Neural progenitor cell (in vitro differentiated cells): ENCODE data around the gene ALS2CL. TPM values are rescaled to one million over a fixed set of nuclear protein-coding genes. Genes with fewer than 3 reads are reported as not detected.

Experiments used
- DNase-seq: peaks from one replicate; pipeline ENCODE4 v3.0.0-alpha.2; 2016; ENCODE audit warnings: low spot score
- H2AFZ ChIP-seq: fragments of 200-600 bp; sonication (generic); replicated peaks from 2 replicates; pipeline ENCODE4 v1.6.1; 2016; ENCODE audit warnings: antibody characterized with exemption
- H3F3A ChIP-seq: fragments of 200-600 bp; sonication (generic); 2 replicates; pipeline ENCODE4 v1.6.1; 2016; ENCODE audit warnings: antibody characterized with exemption, low read depth
- H3K27ac ChIP-seq: fragments of 200-600 bp; sonication (generic); 2 replicates; pipeline ENCODE4 v1.5.1; 2016; ENCODE audit warnings: mild to moderate bottlenecking
- H3K27me3 ChIP-seq: fragments of 200-600 bp; sonication (generic); 2 replicates; pipeline ENCODE4 v1.6.1; 2016; ENCODE audit warnings: mild to moderate bottlenecking, moderate library complexity
- H3K36me3 ChIP-seq: fragments of 200-600 bp; sonication (generic); 2 replicates; pipeline ENCODE4 v1.5.1; 2016
- H3K4me1 ChIP-seq: fragments of 200-600 bp; sonication (generic); 2 replicates; pipeline ENCODE4 v1.6.1; 2016; ENCODE audit warnings: mixed run types
- H3K4me2 ChIP-seq: fragments of 200-600 bp; sonication (generic); 2 replicates; pipeline ENCODE4 v1.6.1; 2016
- H3K4me3 ChIP-seq: fragments of 200-600 bp; sonication (generic); 2 replicates; pipeline ENCODE4 v1.5.1; 2016
- H3K79me2 ChIP-seq: fragments of 200-600 bp; sonication (generic); 2 replicates; pipeline ENCODE4 v1.6.1; 2016; ENCODE audit warnings: low read depth
- H3K9ac ChIP-seq: fragments of 200-600 bp; sonication (generic); 2 replicates; pipeline ENCODE4 v1.6.1; 2016
- H3K9me3 ChIP-seq: fragments of 200-600 bp; sonication (generic); 2 replicates; pipeline ENCODE4 v1.5.1; 2016; ENCODE audit warnings: low read depth
- H4K20me1 ChIP-seq: fragments of 200-600 bp; sonication (generic); 2 replicates; pipeline ENCODE4 v1.6.1; 2016; ENCODE audit warnings: low read depth
- H3K27ac Mint-ChIP-seq: 3 replicates; pipeline ENCODE4 v1.8.0; 2021; ENCODE audit warnings: mixed read lengths
- H3K27me3 Mint-ChIP-seq: 2 replicates; pipeline ENCODE4 v1.8.0; 2022; ENCODE audit warnings: low read depth, mild to moderate bottlenecking, inconsistent platforms, moderate library complexity, mixed read lengths; ENCODE audit not compliant: insufficient read depth
- H3K36me3 Mint-ChIP-seq: 3 replicates; pipeline ENCODE4 v1.8.0; 2021; ENCODE audit warnings: mixed read lengths
- H3K4me1 Mint-ChIP-seq: 3 replicates; pipeline ENCODE4 v1.8.0; 2021; ENCODE audit warnings: mixed read lengths
- H3K4me3 Mint-ChIP-seq: 3 replicates; pipeline ENCODE4 v1.8.0; 2021; ENCODE audit warnings: mild to moderate bottlenecking, moderate library complexity, mixed read lengths
- H3K9me3 Mint-ChIP-seq: 3 replicates; pipeline ENCODE4 v1.8.0; 2020; ENCODE audit warnings: mixed read lengths
- EZH2 ChIP-seq: fragments of 200-600 bp; sonication (generic); IDR thresholded peaks from 2 replicates; pipeline ENCODE4 v1.6.1; 2017; ENCODE audit warnings: antibody characterized with exemption, mild to moderate bottlenecking, moderate library complexity
- EZH2phosphoT487 ChIP-seq: fragments of 200-600 bp; sonication (generic); IDR thresholded peaks from 2 replicates; pipeline ENCODE4 v1.6.1; 2017; ENCODE audit warnings: antibody characterized with exemption
- total RNA-seq: library from RNA; depleted of rRNA; stranded (reverse); fragments of >200 nt; gene quantifications from 2 replicates; pipeline ENCODE4 v1.2.3, GENCODE V29; 2015; ENCODE audit warnings: low replicate concordance
- TF ChIP-seq, protein P1 (sequence below): fragments of 200-600 bp; sonication (generic); IDR thresholded peaks from 2 replicates; pipeline ENCODE4 v1.5.1; 2017; ENCODE audit warnings: antibody characterized with exemption, mild to moderate bottlenecking

The ALS2CL gene
- total RNA-seq, 1 donor from 2014 or later, result 1.3 TPM

DNA sequence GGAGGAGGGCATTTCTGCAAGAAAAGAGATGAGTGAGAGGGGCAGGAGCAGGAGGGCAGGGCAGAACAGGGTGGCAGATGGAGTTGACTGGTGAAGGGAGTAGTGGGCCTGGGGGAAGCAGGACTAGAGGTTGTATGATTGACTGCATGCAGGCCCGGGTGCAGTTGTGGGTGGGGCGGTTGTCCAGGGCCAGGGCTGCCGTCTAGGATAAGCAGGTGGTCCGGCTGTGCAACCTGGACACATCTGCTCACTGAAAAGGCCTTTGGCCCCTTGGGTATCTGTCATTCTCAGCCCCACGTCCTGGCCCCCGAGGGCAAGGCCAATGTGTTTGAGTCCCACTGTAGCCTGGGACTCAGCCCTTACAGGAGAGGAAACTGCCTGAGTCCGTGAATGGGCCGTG lies 25.4 kb downstream of the ALS2CL start:
- Mint-ChIP-seq H3K4me1 (peaks cover 7% of the 10 kb centered on the region), H3K4me3 (no peak overlapping the region), H3K36me3 (no peaks in the 10 kb centered on the region), H3K27me3 (peaks cover 9% of the 10 kb centered on the region), H3K9me3 (no peaks in the 10 kb centered on the region), H3K27ac (peak overlapping the region; percentile 31)
- Histone ChIP-seq H2AFZ (no peak overlapping the region), H3K9ac (no peak overlapping the region), H3K36me3 (no peaks in the 10 kb centered on the region), H3K27me3 (no peaks in the 10 kb centered on the region), H3K9me3 (no peaks in the 10 kb centered on the region), H3K4me3 (no peak overlapping the region), H3K4me2 (no peak overlapping the region), H3K4me1 (peaks cover 7% of the 10 kb centered on the region), H3F3A (no peaks in the 10 kb centered on the region), H3K79me2 (no peaks in the 10 kb centered on the region), H4K20me1 (no peaks in the 10 kb centered on the region), H3K27ac (no peak overlapping the region)
- DNase-seq, result no peak
- TF ChIP-seq EZH2phosphoT487 (no peak), EZH2 (no peak)
- TF ChIP-seq, protein P1, sequence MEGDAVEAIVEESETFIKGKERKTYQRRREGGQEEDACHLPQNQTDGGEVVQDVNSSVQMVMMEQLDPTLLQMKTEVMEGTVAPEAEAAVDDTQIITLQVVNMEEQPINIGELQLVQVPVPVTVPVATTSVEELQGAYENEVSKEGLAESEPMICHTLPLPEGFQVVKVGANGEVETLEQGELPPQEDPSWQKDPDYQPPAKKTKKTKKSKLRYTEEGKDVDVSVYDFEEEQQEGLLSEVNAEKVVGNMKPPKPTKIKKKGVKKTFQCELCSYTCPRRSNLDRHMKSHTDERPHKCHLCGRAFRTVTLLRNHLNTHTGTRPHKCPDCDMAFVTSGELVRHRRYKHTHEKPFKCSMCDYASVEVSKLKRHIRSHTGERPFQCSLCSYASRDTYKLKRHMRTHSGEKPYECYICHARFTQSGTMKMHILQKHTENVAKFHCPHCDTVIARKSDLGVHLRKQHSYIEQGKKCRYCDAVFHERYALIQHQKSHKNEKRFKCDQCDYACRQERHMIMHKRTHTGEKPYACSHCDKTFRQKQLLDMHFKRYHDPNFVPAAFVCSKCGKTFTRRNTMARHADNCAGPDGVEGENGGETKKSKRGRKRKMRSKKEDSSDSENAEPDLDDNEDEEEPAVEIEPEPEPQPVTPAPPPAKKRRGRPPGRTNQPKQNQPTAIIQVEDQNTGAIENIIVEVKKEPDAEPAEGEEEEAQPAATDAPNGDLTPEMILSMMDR, result no peak

DNA sequence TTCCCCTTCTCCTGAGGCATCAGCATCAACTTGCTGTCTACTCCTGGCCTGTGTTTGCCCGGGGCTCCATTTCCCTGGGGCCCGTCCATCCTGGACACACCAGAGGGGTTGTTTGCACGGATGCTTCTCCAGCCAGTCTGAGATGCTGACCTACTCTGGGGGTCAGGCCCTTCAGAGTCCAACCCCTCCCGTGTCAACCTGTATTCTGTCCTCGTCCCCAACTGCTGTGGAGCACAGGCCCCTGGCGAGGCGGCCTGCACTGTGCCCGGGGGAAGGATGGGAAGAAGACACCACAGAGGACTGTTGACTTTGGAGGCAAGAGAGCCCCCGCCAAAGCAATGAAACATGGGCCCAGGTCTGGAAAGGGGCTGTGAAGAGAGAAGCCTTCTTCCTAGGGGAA lies 25.8 kb downstream of the ALS2CL start:
- H3F3A ChIP-seq, result no peaks in the 10 kb centered on the region
- no peak overlapping the region for H3K27ac ChIP-seq
- H3K4me2 ChIP-seq, result no peak overlapping the region
- no peak overlapping the region for H3K4me3 ChIP-seq
- Mint-ChIP-seq H3K36me3 (no peaks in the 10 kb centered on the region), H3K4me3 (no peak overlapping the region), H3K27ac (peak overlapping the region; percentile 31), H3K27me3 (peaks cover 10% of the 10 kb centered on the region), H3K9me3 (no peaks in the 10 kb centered on the region), H3K4me1 (peaks cover 12% of the 10 kb centered on the region)
- H3K27me3 ChIP-seq, result no peaks in the 10 kb centered on the region
- H2AFZ ChIP-seq, result no peak overlapping the region
- H3K36me3 ChIP-seq, result no peaks in the 10 kb centered on the region
- DNase-seq, result no peak
- H4K20me1 ChIP-seq, result no peaks in the 10 kb centered on the region
- no peaks in the 10 kb centered on the region for H3K9me3 ChIP-seq
- no peak overlapping the region for H3K9ac ChIP-seq
- H3K79me2 ChIP-seq, result no peaks in the 10 kb centered on the region
- TF ChIP-seq, protein P1, result no peak
- TF ChIP-seq EZH2phosphoT487 (no peak), EZH2 (no peak)
- H3K4me1 ChIP-seq, result peaks cover 12% of the 10 kb centered on the region

DNA sequence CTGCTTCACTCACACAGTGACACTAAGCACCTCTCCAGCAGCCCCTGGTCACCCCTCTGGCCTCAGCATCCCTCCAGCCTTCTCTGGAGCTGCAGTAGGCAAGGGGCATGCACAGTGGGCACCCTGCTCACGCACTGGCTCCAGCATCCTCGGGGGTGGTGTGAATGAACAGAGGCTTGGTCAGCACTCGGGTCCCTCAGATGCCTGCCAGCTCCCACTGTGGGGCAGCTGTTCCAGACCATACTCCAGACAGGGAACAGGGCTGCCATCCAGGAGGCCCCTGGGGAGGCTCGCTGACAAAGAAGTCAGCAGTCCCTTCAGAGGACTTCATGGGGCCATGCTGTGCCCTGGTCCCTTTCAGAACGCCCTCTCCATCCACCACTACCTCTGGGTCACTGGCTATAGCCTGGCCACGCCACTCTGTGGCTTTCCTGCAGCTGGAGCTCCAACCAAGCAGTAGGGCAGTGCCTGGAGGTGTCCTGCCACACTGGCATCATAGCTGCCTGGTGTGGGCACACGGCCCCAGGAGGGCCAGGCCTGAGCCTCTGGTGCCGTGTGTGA lies 26.3 kb downstream of the ALS2CL start:
- H3K9me3 ChIP-seq, result no peaks in the 10 kb centered on the region
- H3K4me1 Mint-ChIP-seq, result peaks cover 17% of the 10 kb centered on the region
- no peak overlapping the region for H3K9ac ChIP-seq
- H3K4me2 ChIP-seq, result no peak overlapping the region
- H3K4me3 Mint-ChIP-seq, result no peak overlapping the region
- TF ChIP-seq, protein P1, result no peak
- no peak for TF ChIP-seq EZH2
- H3K27me3 Mint-ChIP-seq, result peaks cover 11% of the 10 kb centered on the region
- no peaks in the 10 kb centered on the region for H3K79me2 ChIP-seq
- no peaks in the 10 kb centered on the region for H4K20me1 ChIP-seq
- no peak overlapping the region for H3K4me3 ChIP-seq
- H3K27ac Mint-ChIP-seq, result no peak overlapping the region
- no peak overlapping the region for H2AFZ ChIP-seq
- no peaks in the 10 kb centered on the region for H3F3A ChIP-seq
- H3K36me3 Mint-ChIP-seq, result no peaks in the 10 kb centered on the region
- no peaks in the 10 kb centered on the region for H3K9me3 Mint-ChIP-seq
- no peaks in the 10 kb centered on the region for H3K27me3 ChIP-seq
- no peak overlapping the region for H3K27ac ChIP-seq
- DNase-seq, result no peak
- no peaks in the 10 kb centered on the region for H3K36me3 ChIP-seq
- H3K4me1 ChIP-seq, result peaks cover 17% of the 10 kb centered on the region
